SKM-1 treated with dmso at 0.1 percent for 144 hours (cell line): ENCODE measurements around the gene MYO10.
"Not testable (repeated sequence)": the region's sequence is repeated elsewhere in the genome, so short reads cannot be mapped to it uniquely, and the experiment has no call there.

Experiments used
- DNase-seq: peaks from one replicate; lab custom pipeline; 2025; ENCODE audit not compliant: unreplicated experiment; lab: John Stamatoyannopoulos, UW

MYO10 gene

DNA sequence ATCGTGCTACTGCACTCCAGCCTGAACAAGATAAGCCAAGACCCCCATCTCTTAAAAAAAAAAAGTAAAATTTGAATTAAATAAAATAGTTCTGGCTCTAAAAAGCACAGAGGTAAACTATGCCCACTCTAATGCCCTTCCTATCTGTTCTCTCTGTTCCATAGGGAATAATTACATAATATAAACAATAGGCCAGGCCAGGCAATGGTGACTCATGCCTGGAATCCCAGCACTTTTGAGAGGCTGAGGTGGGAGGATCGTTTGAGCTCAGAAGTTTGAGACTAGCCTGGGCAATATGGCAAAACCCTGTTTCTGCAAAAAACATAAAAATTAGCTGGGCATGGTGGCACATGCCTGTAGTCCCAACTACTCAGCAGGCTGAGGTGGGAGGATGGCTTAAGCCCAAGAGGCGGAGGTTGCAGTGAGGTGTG is 47.4 kb downstream of the MYO10 start:
- DNase-seq, result no peak

DNA sequence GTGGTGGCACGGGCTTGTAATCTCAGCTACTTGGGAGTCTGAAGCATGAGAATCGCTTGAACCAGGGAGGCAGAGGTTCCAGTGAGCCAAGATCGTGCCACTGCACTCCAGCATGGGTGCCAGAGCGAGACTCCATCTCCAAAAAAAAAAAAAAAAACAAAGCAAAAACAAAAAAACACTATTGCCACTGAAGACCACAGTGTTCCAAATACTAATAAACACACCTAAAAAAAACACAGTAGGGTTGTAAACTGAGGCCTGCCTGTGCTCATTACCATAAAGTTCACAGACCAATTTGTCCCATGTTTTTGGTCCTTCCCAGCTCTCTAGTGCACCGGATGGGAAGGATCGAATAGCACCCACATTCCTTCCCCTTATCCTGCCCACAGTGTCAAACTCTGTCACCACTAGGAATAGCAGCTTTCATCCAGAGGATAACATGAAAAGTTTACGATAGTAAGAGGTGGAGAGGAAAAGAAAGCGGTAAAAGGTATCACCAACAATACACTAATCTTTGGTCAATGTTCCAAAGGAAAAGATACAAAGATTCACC is 49.2 kb downstream of the MYO10 start:
- DNase-seq, result no peak

DNA sequence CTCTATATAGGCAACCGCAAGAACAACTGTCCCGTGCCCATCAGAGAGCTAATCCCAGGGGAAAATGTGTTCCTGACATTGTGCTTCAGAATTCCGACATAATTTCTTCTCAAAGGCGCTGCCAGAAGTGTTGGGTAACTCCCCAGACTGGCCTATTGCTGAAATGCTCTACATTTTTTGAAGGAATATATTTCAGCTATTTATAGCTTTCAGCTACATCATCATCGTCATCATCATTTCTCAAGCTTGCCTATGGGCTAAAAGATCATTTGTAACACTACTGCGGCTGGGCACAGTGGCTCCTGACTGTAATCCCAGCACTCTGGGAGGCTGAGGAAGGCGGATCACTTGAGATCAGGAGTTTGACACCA is 49.7 kb downstream of the MYO10 start:
- DNase-seq, result no peak

GRCh38 chr5:16885635-16886365 is 50.3 kb downstream of the MYO10 start:
- DNase-seq, result no peak

DNA sequence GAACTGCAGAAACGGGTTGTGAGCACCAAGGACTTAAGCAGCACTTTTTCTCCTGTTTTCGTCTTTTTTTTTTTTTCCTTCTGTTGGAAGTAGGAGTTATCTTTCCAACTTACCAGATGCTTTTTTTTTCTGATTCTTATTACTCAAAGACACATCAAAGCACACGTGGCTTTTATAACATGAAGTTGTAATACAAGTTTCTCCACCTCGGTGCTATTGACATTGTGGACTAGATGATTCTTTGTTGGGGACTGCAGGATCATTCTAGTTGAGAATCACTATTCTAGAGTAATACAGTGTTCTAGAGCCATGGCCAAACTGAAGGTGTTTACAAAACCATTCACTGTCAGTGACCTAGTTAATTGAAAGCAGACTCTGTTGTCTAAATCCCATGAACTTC is 51.5 kb downstream of the MYO10 start:
- no peak for DNase-seq

DNA sequence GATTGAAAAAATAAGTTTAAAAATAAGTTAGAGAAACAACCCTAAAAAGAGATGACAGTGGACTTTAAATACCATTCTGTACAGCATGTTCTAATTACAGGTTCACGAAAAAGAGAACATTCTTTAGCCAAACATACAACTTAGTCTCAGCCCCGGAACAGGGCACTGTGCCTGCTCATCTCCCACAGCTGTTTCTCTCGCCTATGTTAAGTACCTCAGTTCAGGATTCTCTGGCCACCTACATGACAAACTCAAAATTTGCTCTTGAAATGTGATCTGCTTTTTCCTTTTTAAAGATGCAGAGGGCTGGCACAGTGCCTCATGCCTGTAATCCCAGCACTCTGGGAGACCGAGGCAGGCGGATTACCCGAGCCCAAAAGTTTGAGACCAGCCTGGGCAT is 52.3 kb downstream of the MYO10 start:
- DNase-seq, result no peak

- no peak for DNase-seq
Observed at GRCh38 chr5:16883176-16883575, 52.9 kb downstream of the MYO10 start.

- no peak for DNase-seq
Observed at GRCh38 chr5:16881251-16881650, 54.8 kb downstream of the MYO10 start.

- DNase-seq, result no peak
Observed at GRCh38 chr5:16880547-16880946, 55.5 kb downstream of the MYO10 start.

DNA sequence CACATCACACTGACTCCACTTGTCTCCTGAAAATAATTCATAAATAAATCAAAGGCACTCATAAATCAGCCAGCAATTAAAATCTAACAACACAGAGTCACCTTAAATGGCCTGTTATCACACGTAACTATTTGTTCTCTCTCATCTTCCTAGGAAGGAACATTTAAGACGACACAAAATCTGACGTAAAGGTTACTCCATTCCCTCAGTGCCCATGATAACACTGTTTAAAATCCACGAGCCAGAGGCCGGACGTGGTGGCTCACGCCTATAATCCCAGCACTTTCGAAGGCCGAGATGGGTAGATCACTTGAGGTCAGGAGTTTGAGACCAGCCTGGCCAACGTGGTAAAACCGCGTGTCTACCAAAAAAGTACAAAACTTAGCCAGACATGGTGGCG is 56.4 kb downstream of the MYO10 start:
- DNase-seq, result no peak

DNA sequence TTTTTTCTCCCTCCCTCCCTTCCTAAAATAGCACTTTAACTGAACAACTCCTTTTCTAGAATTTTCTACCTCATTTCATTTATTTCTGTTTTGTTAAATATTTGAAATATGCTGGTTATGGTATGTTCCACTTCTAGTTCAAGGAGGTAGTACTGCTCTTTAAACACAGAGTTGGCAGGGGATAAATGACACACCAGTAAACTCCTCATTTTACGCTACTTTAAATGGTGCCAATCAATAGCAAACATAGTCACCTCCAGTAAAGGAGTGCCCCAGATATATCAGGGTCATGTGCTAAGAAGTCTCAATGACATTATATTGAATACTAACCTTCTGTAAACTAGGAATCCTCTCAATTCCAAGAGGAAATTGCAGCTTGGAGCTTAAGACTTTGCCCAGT is 56.9 kb downstream of the MYO10 start:
- DNase-seq, result no peak

DNA sequence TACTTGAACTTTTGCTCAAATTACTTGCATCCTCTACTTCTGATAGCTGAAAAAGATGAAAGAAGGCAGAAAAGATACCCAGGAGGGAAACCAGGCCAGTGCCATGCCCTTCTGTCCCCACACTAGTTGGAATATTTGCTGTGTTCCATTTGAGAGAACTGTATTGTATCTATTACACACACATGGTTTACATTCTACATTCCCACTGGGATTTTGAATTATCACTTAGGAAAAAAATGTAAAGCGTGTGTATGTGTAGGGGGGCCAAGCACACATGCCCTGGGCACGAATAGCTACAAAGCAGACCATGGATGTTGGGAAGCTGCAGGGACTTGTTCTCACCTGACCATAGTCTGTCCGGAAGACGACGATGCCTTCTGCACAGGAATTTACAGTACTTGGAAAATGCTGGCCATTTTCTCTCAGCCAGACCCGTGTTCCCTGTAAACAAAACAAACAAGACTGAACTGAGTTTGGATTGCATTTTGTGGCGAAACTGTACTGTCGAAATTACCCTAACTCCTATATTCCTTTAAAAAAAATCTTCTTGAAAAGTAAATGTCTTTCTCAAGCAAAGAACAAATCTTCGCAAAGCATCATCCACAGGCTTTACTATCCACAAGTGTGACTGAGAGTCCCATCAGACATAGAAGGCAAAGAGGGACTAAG is 58.7 kb downstream of the MYO10 start:
- DNase-seq, result no peak

DNA sequence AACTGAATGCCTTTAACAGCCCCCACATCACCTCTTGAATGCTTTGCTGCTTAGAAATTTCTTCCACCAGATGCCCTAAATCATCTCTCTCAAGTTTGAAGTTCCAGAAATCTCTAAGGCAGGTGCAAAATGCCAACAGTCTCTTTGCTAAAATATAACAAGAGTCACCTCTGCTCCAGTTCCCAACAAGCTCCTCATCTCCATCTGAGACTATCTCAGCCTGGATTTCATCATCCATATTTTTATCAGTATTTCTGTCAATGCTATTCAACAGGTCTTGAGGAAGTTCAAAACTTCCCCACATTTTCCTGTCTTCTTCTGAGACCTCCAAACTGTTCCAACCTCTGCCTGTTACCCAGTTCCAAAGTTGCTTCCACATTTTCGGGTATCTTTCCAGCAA is 61.7 kb downstream of the MYO10 start:
- not testable (repeated sequence) for DNase-seq

DNA sequence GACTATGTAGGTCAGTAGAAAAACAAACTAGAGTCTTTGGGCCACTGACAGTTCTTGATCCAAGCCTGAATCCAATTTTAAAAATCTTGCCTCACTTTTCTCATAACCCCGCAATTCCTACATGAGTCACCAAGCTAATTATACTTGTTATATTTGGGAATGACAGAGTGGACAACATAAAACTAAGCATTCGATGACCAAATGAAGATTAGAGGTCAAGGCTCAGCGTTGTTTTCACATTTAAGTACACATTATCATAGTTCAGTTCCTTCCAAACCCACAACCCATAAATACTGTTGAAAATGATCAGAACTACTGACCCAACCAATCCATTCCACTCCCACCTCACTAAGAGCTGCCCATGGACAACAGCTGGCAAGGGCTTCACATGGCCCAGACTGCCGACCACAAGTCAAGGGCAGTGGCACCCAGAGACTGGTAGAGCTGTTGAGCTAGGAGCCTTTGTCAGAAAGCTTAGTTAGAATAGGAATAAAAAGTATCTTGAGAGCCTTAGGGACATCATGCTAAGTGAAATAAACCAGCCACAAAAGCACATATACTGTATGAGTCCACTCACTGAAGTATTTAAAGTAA is 64.2 kb downstream of the MYO10 start:
- DNase-seq, result no peak

- DNase-seq, result no peak
Observed at GRCh38 chr5:16870878-16871277, 65.2 kb downstream of the MYO10 start.

- DNase-seq, result no peak
Observed at GRCh38 chr5:16869821-16870796, 66.0 kb downstream of the MYO10 start.

DNA sequence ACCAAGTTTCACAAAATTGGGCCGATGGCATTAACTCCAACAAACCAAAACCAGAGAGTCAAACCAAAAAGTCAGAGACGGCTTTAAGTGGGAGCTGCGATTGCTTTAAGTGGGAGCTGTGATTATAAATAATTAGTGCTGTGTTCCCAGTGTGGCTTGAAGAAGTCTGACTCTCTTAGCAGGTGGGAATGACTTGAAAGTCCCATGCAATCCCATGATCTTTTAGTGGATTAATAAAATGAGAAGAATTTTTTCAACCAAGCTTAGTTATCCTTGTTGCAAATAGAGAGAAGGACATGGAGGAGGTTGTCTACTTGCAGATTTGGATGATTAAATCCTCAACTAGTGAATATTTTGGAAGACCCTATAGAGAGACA is 68.5 kb downstream of the MYO10 start:
- DNase-seq, result no peak

DNA sequence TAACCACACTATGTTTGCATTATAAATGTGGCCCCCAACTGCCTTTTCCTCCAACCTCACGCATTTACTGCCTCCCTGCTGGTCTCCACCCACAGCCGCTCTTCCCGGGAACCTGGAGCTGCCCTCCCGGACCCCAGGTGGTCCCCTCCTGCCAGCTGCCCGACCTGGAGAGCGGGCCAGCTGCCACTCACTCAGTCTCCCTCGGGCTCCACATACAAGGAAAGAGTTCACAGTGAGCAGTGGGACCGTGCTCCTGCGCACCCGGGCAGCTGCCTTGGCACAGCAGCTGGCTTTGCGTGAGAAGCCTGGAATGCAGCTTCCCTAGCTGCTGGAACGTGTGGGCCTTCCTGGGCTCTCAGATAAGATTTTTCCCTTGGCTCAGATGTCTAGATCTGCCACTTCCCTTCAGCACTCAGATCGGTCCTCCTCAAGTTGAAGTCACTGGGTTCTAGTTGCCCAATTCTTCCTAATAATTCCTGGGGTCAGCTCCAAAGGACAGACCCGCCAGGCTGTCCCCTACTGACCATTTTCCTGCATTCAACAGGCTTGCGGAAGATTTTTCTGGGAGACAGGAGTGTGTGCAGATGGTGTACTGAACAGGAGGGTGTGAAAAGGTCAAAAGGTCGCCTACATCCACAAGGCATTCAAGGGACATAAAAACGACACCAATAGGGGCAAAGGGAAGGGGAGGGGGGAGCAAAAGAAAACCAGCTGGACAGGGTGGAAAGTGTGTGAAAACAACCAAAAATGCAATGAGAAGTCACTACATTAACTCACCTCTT is 69.1 kb downstream of the MYO10 start:
- DNase-seq, result no peak

- no peak for DNase-seq
Observed at GRCh38 chr5:16866273-16866672, 69.8 kb downstream of the MYO10 start.

GRCh38 chr5:16865151-16865550 is 70.9 kb downstream of the MYO10 start:
- no peak for DNase-seq
